GM12875 (cell line): ENCODE measurements around the gene CHML.

ENCODE experiments used
- H3K4me3 ChIP-seq: one replicate; pipeline ENCODE4 v1.5.1; 2011; ENCODE audit warnings: low read depth, low read length, control low read depth
- TF ChIP-seq, protein P1 (sequence below): IDR thresholded peaks from 2 replicates; pipeline ENCODE4 v1.5.1; 2011; ENCODE audit warnings: low read depth, mild to moderate bottlenecking, control low read depth, inconsistent platforms, low read length, moderate library complexity, borderline replicate concordance; ENCODE audit not compliant: insufficient read depth

CHML gene

DNA sequence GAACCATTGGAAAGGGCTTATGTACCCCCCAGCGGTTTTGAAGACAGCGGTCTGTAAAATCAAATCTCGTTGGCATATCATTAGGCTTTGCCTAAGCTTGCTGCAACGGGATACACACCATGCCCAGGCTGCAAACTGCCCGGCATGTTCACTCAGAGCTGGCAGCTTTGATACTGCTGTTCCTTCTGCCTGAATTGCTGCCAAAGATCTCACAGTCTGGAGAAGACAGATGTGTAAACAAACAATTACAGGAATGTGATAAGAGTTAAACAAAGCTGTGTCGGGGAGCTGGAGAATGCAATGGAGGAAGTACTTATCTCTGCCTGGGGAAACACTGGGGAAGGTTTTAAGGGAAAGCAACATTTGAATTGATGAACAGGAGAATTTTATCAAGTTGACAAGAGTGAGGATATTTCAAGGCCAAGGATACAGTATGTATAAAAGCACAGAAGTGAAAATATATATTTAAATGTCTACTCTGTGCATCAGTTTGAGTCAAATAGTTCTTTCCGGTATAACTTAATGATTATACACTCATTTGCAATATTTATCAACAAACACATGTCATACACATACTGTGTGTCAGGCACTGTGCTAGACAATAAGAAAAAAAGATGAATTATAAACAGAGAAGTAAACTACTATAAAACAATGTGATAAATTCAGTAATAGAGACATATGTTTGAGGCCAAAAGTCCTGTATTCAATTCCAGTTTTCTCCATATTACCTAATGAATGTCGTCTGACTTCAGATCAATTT is 29.9 kb downstream of the CHML start:
- no peak overlapping the region for H3K4me3 ChIP-seq
- TF ChIP-seq, protein P1, sequence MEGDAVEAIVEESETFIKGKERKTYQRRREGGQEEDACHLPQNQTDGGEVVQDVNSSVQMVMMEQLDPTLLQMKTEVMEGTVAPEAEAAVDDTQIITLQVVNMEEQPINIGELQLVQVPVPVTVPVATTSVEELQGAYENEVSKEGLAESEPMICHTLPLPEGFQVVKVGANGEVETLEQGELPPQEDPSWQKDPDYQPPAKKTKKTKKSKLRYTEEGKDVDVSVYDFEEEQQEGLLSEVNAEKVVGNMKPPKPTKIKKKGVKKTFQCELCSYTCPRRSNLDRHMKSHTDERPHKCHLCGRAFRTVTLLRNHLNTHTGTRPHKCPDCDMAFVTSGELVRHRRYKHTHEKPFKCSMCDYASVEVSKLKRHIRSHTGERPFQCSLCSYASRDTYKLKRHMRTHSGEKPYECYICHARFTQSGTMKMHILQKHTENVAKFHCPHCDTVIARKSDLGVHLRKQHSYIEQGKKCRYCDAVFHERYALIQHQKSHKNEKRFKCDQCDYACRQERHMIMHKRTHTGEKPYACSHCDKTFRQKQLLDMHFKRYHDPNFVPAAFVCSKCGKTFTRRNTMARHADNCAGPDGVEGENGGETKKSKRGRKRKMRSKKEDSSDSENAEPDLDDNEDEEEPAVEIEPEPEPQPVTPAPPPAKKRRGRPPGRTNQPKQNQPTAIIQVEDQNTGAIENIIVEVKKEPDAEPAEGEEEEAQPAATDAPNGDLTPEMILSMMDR = no peak

DNA sequence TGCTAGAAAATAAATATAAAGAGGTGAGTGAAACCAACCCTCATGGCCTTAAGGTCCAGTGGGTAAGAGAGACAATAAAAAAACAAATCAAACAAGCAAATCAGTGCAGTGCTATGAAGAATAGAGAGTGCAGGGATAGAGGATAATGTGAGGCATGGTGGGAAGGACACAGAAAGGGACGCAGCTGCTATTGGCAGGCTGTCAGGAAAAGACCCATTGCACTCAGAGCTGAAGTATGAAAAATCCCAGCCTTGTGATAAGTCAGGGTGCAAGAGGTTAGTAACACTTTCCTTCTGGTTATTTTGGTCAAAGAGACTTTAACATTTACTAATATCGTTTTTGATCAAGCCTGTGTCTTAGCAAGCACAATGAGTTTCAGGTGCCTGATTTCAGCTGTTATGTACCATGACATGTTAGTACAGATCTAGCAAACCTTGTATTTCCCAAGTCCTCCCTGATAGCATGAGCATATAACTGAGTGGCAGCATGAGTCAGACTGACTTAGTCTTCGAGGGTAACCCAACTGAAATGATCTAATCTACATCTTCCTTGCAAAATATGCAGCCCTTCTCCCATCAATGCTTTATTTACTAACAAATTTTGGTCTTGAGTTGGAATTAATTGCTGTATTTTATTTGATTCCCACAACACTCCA is 31.7 kb downstream of the CHML start:
- TF ChIP-seq, protein P1 = no peak

DNA sequence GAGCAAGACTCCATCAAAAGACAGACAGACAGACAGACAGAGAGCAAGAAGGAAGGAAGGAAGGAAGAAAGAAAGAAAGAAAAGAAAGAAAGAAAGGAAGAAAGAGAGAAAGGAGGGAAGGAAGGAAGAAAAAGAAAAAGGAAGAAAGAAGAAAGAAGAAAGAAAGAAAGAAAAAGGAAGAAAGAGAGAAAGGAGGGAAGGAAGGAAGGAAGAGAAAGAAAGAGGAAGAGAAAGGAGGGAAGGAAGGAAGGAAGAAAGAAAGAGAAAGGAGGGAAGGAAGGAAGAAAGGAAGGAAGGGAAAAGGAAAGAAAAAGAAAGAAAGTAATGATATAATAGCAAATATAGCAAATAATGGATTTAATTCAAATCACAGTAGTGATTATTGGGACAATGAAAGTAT is 32.7 kb downstream of the CHML start:
- TF ChIP-seq, protein P1 = no peak
- no peak overlapping the region for H3K4me3 ChIP-seq

More for the DNA sequence above, 31.7 kb downstream of the CHML start:
- H3K4me3 ChIP-seq = no peak overlapping the region

DNA sequence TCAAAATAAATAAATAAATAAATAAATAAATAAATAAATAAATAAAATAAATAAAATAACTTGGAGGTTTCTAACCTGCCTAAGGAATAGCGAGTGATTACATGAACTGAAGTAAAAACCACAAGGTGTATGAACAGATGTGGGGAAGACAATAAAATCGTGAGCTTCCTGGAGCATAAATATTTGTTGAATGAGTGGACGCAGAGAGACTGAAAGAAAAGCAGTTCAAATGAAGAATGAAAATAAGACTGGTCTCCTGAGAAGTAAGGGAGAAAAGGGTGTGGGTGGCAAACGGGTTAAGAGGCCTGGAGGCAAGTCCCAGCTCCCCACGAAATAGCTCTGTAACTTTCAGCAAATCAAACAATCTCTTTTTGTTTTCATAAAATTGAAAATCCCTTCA is 33.6 kb downstream of the CHML start:
- H3K4me3 ChIP-seq = no peak overlapping the region
- TF ChIP-seq, protein P1 = no peak

DNA sequence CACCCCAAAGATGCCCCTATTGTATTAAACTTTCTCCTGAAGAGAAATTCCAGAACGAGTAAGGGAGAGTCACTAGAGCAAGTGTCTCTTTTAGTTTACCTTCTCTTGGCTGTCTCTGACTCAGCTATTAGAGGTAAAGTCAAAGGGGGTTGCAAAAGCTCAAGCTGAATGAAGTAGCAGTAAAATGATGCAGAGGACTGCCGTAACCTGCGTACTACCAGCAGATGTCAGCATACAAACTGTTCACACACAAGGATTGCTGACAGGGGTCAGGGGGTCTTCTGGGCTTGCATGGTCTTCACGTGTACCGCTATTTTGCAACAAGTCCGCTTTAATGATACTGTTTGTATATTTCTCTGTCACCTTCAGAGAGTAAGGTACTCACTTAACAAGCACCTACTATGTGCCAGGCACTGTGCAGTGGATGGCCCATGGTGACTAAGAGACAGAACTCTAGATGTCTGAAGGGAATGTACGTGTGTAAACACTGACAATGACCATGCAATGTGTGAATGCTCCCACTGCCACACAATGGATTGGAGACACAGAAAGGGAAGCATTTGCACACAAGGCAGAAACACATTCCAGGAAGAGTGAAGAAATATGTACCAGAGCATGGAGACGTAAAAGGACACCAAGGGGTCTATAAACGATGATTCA is 34.9 kb downstream of the CHML start:
- TF ChIP-seq, protein P1 = peak; percentile 35; the same call in 1 of the 2 replicates
- no peak overlapping the region for H3K4me3 ChIP-seq

DNA sequence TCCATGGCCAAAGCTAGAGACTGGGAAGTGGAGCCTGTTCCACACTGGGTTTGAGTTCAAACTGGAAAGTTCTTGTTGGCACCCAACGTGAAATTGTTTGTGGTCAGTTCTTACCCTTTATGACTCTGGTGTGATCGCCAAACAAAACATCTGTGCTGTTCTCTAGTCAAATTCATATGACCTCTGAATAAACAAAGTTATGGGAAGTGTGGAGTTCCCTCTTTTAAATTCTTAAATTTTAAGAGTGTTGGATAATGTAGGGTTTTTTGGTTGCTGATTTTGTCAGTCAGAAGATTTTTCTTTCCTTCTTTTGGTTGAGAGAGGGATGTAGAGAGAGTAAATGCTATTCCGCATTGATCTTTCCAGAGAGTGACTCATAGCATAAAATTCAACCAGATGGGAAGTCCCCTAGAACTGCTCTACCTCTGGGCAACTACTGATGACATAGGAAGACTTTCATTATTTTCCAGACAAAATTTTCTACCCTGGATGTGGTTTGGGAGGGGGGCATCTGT is 36.4 kb downstream of the CHML start:
- TF ChIP-seq, protein P1 = no peak
- H3K4me3 ChIP-seq = no peak overlapping the region

DNA sequence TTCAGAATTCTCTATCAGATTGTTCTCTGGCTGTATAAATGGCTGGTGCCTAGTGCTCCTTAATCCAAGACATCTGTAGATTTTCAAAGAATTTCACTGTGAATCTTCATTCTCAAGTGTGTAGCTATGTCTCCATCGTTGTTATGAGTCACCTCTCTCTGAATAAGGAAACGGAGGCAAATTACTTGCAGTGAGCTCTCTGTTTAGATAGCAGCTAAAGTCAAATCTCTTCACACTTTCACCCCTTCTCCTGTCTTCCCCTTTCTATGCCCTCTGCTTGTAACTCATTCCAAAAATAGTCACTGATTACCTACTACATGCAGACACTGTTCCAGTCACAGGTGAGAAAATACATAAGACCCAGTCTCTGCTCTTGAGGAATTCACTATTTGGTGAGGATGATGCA is 39.7 kb downstream of the CHML start:
- TF ChIP-seq, protein P1 = no peak
- H3K4me3 ChIP-seq = no peak overlapping the region
